Endothelial cell of umbilical vein (primary cell): ENCODE measurements around the gene NAV2. TPM values are rescaled to one million over a fixed set of nuclear protein-coding genes. Genes with fewer than 3 reads are reported as not detected.

Experiments
- BruUV-seq: library from RNA; stranded (reverse); fragments of 400-500 nt; replicated peaks from 2 replicates; lab custom pipeline; 2021; lab: Mats Ljungman, UMichigan
- CTCF ChIA-PET: fragments of 300-600, 350-600 bp; sonication (Branson Sonifier 250); formaldehyde crosslinking; loops from one replicate; lab custom pipeline; 2021; ENCODE audit warnings: antibody characterized with exemption, inconsistent platforms; lab: Charles Lee
- POLR2A ChIA-PET: fragments of 300-600, 350-600 bp; sonication (Branson Sonifier 250); formaldehyde crosslinking; loops from one replicate; lab custom pipeline; 2021; ENCODE audit warnings: antibody characterized with exemption, inconsistent platforms; lab: Charles Lee
- DNase-seq: peaks from one replicate; pipeline ENCODE4 v3.0.0-alpha.2; 2011; ENCODE audit warnings: low read depth, low spot score
- FAIRE-seq: peaks from 2 replicates; lab custom pipeline; 2011; peaks lifted over from hg19 to GRCh38; lab: Jason Lieb, UNC
- H2AFZ ChIP-seq: 2 replicates; pipeline ENCODE4 v1.6.0; 2012; ENCODE audit warnings: low read depth, low read length, control low read depth, inconsistent platforms
- H3K27ac ChIP-seq: 2 replicates; pipeline ENCODE4 v1.5.1; 2011; ENCODE audit warnings: low read depth, mild to moderate bottlenecking, control low read depth, low read length, moderate library complexity; ENCODE audit not compliant: insufficient read depth
- H3K27me3 ChIP-seq, 2 experiments: 2 replicates each; pipeline versions ENCODE4 v1.6.0 to v1.6.1; 2011; ENCODE audit warnings: low read length in 2 of 2, mixed read lengths in 1 of 2; ENCODE audit not compliant: control insufficient read depth in 2 of 2, insufficient read depth in 2 of 2
- H3K36me3 ChIP-seq, 2 experiments: 2 replicates in 1 of 2; 3 replicates in 1 of 2; pipeline ENCODE4 v1.5.1; 2011; ENCODE audit warnings: low read length in 2 of 2, mild to moderate bottlenecking in 1 of 2, moderate library complexity in 1 of 2; ENCODE audit not compliant: control insufficient read depth in 2 of 2, insufficient read depth in 2 of 2; ENCODE audit errors: extremely low read depth in 1 of 2
- H3K4me1 ChIP-seq: 3 replicates; pipeline ENCODE4 v1.5.1; 2011; ENCODE audit warnings: mild to moderate bottlenecking, low read length; ENCODE audit not compliant: control insufficient read depth, insufficient read depth; ENCODE audit errors: extremely low read depth
- H3K4me2 ChIP-seq: 2 replicates; pipeline ENCODE4 v1.6.1; 2011; ENCODE audit warnings: low read length, control low read depth, mixed read lengths; ENCODE audit not compliant: insufficient read depth
- H3K4me3 ChIP-seq, 3 experiments: fragments of 200-600 bp in 1 of 3; sonication (generic), shearing (Covaris generic) in 1 of 3; replicated peaks in 1 of 3; 2 replicates each; pipeline ENCODE4 v1.5.1; 2011 to 2016; ENCODE audit warnings: control low read depth in 3 of 3, low read length in 3 of 3, mild to moderate bottlenecking in 2 of 3, inconsistent platforms in 1 of 3, low read depth in 1 of 3, moderate library complexity in 1 of 3; ENCODE audit not compliant: insufficient read depth in 1 of 3
- H3K79me2 ChIP-seq: 2 replicates; pipeline ENCODE4 v1.6.0; 2012; ENCODE audit warnings: low read length, inconsistent platforms; ENCODE audit not compliant: control insufficient read depth, insufficient read depth
- H3K9ac ChIP-seq: replicated peaks from 2 replicates; pipeline ENCODE3; 2011; ENCODE audit warnings: low read length, control low read depth; ENCODE audit not compliant: insufficient read depth; ENCODE audit errors: extremely low read depth
- H3K9me1 ChIP-seq: replicated peaks from 3 replicates; pipeline ENCODE4 v1.6.0; 2011; ENCODE audit warnings: mild to moderate bottlenecking, low read length; ENCODE audit not compliant: control insufficient read depth, insufficient read depth; ENCODE audit errors: extremely low read depth
- H3K9me3 ChIP-seq: replicated peaks from 2 replicates; pipeline ENCODE4 v1.5.1; 2012; ENCODE audit warnings: low read length, inconsistent platforms; ENCODE audit not compliant: control insufficient read depth, insufficient read depth
- H4K20me1 ChIP-seq: replicated peaks from 2 replicates; pipeline ENCODE3; 2011; ENCODE audit warnings: mild to moderate bottlenecking, low read length; ENCODE audit not compliant: control insufficient read depth, insufficient read depth; ENCODE audit errors: extremely low read depth
- CTCF ChIP-seq, 2 donors: IDR thresholded peaks; 1 replicate in 1 of 2; 2 replicates in 1 of 2; pipeline ENCODE4 v1.5.1; 2011; ENCODE audit warnings: low read length in 2 of 2, mild to moderate bottlenecking in 2 of 2, moderate library complexity in 2 of 2, control low read depth in 1 of 2, inconsistent platforms in 1 of 2, low read depth in 1 of 2; ENCODE audit not compliant: insufficient read depth in 1 of 2; ENCODE audit errors: extremely low read depth in 1 of 2
- EZH2 ChIP-seq: IDR thresholded peaks from 2 replicates; pipeline ENCODE4 v1.6.1; 2012; ENCODE audit warnings: borderline replicate concordance, low read depth, mild to moderate bottlenecking, moderate library complexity, low read length, inconsistent platforms; ENCODE audit not compliant: severe bottlenecking
- FOS ChIP-seq: IDR thresholded peaks from 2 replicates; pipeline ENCODE4 v1.6.1; 2011; ENCODE audit warnings: mild to moderate bottlenecking, low read length, moderate library complexity, borderline replicate concordance; ENCODE audit not compliant: insufficient read depth
- GATA2 ChIP-seq: IDR thresholded peaks from 2 replicates; pipeline ENCODE4 v1.7.0; 2011; ENCODE audit warnings: low read depth, mild to moderate bottlenecking, moderate library complexity, mixed read lengths, low read length; ENCODE audit not compliant: insufficient read length, insufficient read depth
- JUN ChIP-seq: IDR thresholded peaks from 2 replicates; pipeline ENCODE4 v1.6.1; 2011; ENCODE audit warnings: borderline replicate concordance, low read depth; ENCODE audit not compliant: insufficient read length, insufficient read depth
- MAX ChIP-seq: IDR thresholded peaks from 2 replicates; pipeline ENCODE4 v1.6.1; 2011; ENCODE audit not compliant: insufficient read depth, insufficient read length
- MYC ChIP-seq: IDR thresholded peaks from one replicate; pipeline ENCODE4 v1.6.1; 2011; ENCODE audit warnings: mild to moderate bottlenecking, low read depth, low read length
- POLR2AphosphoS5 ChIP-seq: IDR thresholded peaks from 2 replicates; pipeline ENCODE4 v1.6.1; 2012; ENCODE audit warnings: low read depth, mild to moderate bottlenecking, control low read depth, low read length, moderate library complexity; ENCODE audit not compliant: insufficient read depth
- dilution Hi-C: fragments of 300-500 bp; cut with MboI; formaldehyde crosslinking; loops from one replicate; pipeline ENCODE4 v1.15.0; 2019; ENCODE audit warnings: low sequenced_read_pairs; ENCODE audit not compliant: extremely low pct_ligation_motif_present
- intact Hi-C: fragments of 100-400 bp; cut with micrococcal nuclease; formaldehyde crosslinking; loops from one replicate; pipeline ENCODE4 v1.10.0; 2022
- polyA plus RNA-seq, 4 experiments: library from polyadenylated mRNA; depleted of rRNA in 3 of 4; stranded (reverse) in 3 of 4; unstranded in 1 of 4; fragments of >200 nt; gene quantifications; 2 replicates each; pipeline versions ENCODE4 v1.2.1 to v1.2.3, GENCODE V29; 2011 to 2012; ENCODE audit warnings: missing spikeins in 1 of 4
- total RNA-seq: library from RNA; stranded (reverse); gene quantifications from 2 replicates; pipeline ENCODE4 v1.2.3, GENCODE V29; 2021

NAV2 gene
- total and polyA plus RNA-seq, 2 donors (not counting 3 experiments of a cell fraction or from before 2014, with no cell fraction given), result 10.9 to 68.0 TPM

- dilution Hi-C loops, result no loop called here
- POLR2A ChIA-PET, result no interaction called here
- H3K36me3 ChIP-seq, result peaks cover 0 to 2% of the 10 kb centered on the region in 2 experiments
- TF ChIP-seq MAX (no peak), GATA2 (no peak), EZH2 (no peak), MYC (no peak), FOS (no peak), JUN (no peak)
- DNase-seq (no peak), FAIRE-seq (no peak)
- CTCF ChIA-PET, result no interaction called here
- H3K9me3 ChIP-seq, result no peaks in the 10 kb centered on the region
- no peak overlapping the region for H3K4me3 ChIP-seq
- H2AFZ ChIP-seq, result no peak overlapping the region
- H4K20me1 ChIP-seq, result no peaks in the 10 kb centered on the region
- H3K27me3 ChIP-seq, result no peaks in the 10 kb centered on the region
- H3K79me2 ChIP-seq, result no peaks in the 10 kb centered on the region
- no peak overlapping the region for H3K4me2 ChIP-seq
- BruUV-seq, result no TSS peak
- no peaks in the 10 kb centered on the region for H3K9me1 ChIP-seq
- H3K4me1 ChIP-seq, result no peaks in the 10 kb centered on the region
- intact Hi-C loops, result no loop called here
- no peak overlapping the region for H3K27ac ChIP-seq
- H3K9ac ChIP-seq, result no peak overlapping the region
These were observed 320.1 kb downstream of the NAV2 start for GRCh38 chr11:20032577-20033260.

GRCh38 chr11:20033806-20034205 is 321.2 kb downstream of the NAV2 start:
- TF ChIP-seq EZH2, result no peak
- no peak for TF ChIP-seq FOS
- no peak for TF ChIP-seq CTCF (IDR thresholded peaks at IDR 0.05; ENCODE audit: extremely low read depth in 1 of 2, insufficient read depth in 1 of 2, low read depth in 1 of 2, low read length in 2 of 2)
- no peak for TF ChIP-seq GATA2
- no peak for TF ChIP-seq POLR2AphosphoS5
- intact Hi-C loops (no loop called here), dilution Hi-C loops (no loop called here)
- Histone ChIP-seq H3K9me1 (no peaks in the 10 kb centered on the region), H3K4me1 (no peaks in the 10 kb centered on the region), H3K4me2 (no peak overlapping the region), H3K9ac (no peak overlapping the region), H3K79me2 (no peaks in the 10 kb centered on the region), H4K20me1 (no peaks in the 10 kb centered on the region), H3K4me3 (no peak overlapping the region), H3K9me3 (no peaks in the 10 kb centered on the region), H3K27me3 (no peaks in the 10 kb centered on the region), H3K27ac (no peak overlapping the region), H2AFZ (no peak overlapping the region), H3K36me3 (peaks cover 0 to 2% of the 10 kb centered on the region in 2 experiments)
- BruUV-seq, result no TSS peak
- FAIRE-seq (no peak), DNase-seq (no peak)
- CTCF ChIA-PET, result interaction anchor here (1.4 kb wide), 1 partner anchor 9 kb away, joined by 3 read pairs; no protein-coding TSS in a partner anchor
- POLR2A ChIA-PET, result no interaction called here
